Heart right ventricle (tissue), 16 donors: ENCODE measurements around the gene LGALS1. TPM values are rescaled to one million over a fixed set of nuclear protein-coding genes. Genes with fewer than 3 reads are reported as not detected.
A peak's percentile ranks its signal among the peaks of the same experiment; 100 is the strongest.
"Not testable (repeated sequence)": the region's sequence is repeated elsewhere in the genome, so short reads cannot be mapped to it uniquely, and the experiment has no call there.

Source experiments
- ATAC-seq, 8 donors: fragments of 200-7000 bp; cut with Tn5 transposase; one replicate each; pipeline ENCODE4 v1.9.1; 2020; ENCODE audit warnings: mild to moderate bottlenecking in 8 of 8, moderate library complexity in 8 of 8, moderate number of reproducible peaks in 1 of 8
- DNase-seq, 2 donors: peaks; one replicate each; pipeline ENCODE4 v3.0.0-alpha.2; 2020
- H3K27ac ChIP-seq, 10 donors: fragments of 200-600 bp; sonication (generic) in 2 of 10; one replicate each; pipeline versions ENCODE4 v1.5.0 to v1.8.0; 2020 to 2022; ENCODE audit warnings: mild to moderate bottlenecking in 3 of 10
- H3K27me3 ChIP-seq, 7 donors: fragments of 200-600 bp; one replicate each; pipeline ENCODE4 v1.8.0; 2021 to 2022; ENCODE audit warnings: mild to moderate bottlenecking in 2 of 7
- H3K36me3 ChIP-seq, 9 donors: fragments of 200-600 bp; sonication (generic) in 1 of 9; one replicate each; pipeline versions ENCODE4 v1.5.0 to v1.8.0; 2020 to 2022; ENCODE audit warnings: mild to moderate bottlenecking in 2 of 9
- H3K4me1 ChIP-seq, 9 donors: fragments of 200-600 bp; sonication (generic) in 1 of 9; one replicate each; pipeline versions ENCODE4 v1.5.0 to v1.8.0; 2020 to 2022; ENCODE audit warnings: mild to moderate bottlenecking in 4 of 9
- H3K4me3 ChIP-seq, 10 donors: fragments of 200-600 bp; sonication (generic) in 2 of 10; one replicate each; pipeline versions ENCODE4 v1.5.0 to v1.8.0; 2020 to 2022; ENCODE audit warnings: mild to moderate bottlenecking in 7 of 10, moderate library complexity in 2 of 10
- H3K9me3 ChIP-seq, 11 donors: fragments of 200-600 bp in 10 of 11; sonication (generic) in 2 of 11; one replicate each; pipeline versions ENCODE4 v1.5.0 to v1.8.0; 2013 to 2022; ENCODE audit warnings: mild to moderate bottlenecking in 2 of 11, control low read depth in 1 of 11, moderate library complexity in 1 of 11
- WGBS, 2 donors: extraction: QIAGEN DNeasy Blood & Tissue Kit; methylation state at CpG; one replicate each; pipeline ENCODE4 v1.1.7; 2013; ENCODE audit warnings: inconsistent platforms in 1 of 2; 5-methylcytosine and 5-hydroxymethylcytosine counted together
- intact Hi-C, 10 donors: fragments of 100-400 bp; cut with DNase I; formaldehyde crosslinking; loops; one replicate each; pipeline versions ENCODE4 v1.11.1 to v1.14.2; 2022
- polyA plus RNA-seq, 2 donors: library from polyadenylated mRNA; stranded (reverse); fragments of 200-250 nt; gene quantifications; one replicate each; pipeline ENCODE4 v1.2.3, GENCODE V29; 2013
- total RNA-seq, 10 donors: library from RNA; stranded (reverse); fragmentation: NEBNext Ultra II Directional in 3 of 10; extraction: Animal tissue kit (Norgen Biotek cat#: 25700) in 3 of 10; gene quantifications; one replicate each; pipeline versions ENCODE4 v1.2.1 to v1.2.4, GENCODE V29; 2021 to 2023
- TF ChIP-seq, protein P1 (sequence below), 9 donors: fragments of 200-600 bp; sonication (generic) in 2 of 9; IDR thresholded peaks; one replicate each; pipeline versions ENCODE4 v1.5.0 to v1.8.0; 2021 to 2022; ENCODE audit warnings: antibody characterized with exemption in 9 of 9, mild to moderate bottlenecking in 5 of 9, moderate library complexity in 1 of 9
- donor health status: Arrhythmogenic right ventricular cardiomyopathy.
- donor health status: ischemic (EF 13 %, LVEDD 7.1; RV severe dilation, severe dysfunction).
- donor health status: healthy with polysubstance abuse.
- donor health status: DM: no; HTN: yes; CAD: no.
- donor health status: DM: no; HTN: no; CAD: no.
- donor health status: ischemic (EF 25% LVEDD 6.9; RV normal size, moderate dysfunction).
- donor health status: ischemic (EF 25% LVEDD 5.7; RV mildly dilated, moderate dysfunction).
- donor health status: healthy.
- donor health status: DM: yes; HTN: yes; CAD: no.
- donor health status: Ischemic cardiomyopathy.
- donor health status: ischemic (EF 35%, LVEDD 5.7; RV mildly dilated, moderate dysfunction).
- donor health status: nonischemic (EF 11% LVEDD 7.7; RV severe dilation, severe dysfunction).
- donor health status: DM: yes; HTN: yes; CAD: no.
- donor health status: PGD.
- donor health status: ischemic (EF 29% LVEDD 5.4; RV normal size, mild dysfunction).
- donor health status: nonischemic (EF 23%, LVEDD 6.1; RV moderate dilation, normal function).

Gene LGALS1
- total and polyA plus RNA-seq, 12 donors, result 651 to 4,200 (median 803) TPM

DNA sequence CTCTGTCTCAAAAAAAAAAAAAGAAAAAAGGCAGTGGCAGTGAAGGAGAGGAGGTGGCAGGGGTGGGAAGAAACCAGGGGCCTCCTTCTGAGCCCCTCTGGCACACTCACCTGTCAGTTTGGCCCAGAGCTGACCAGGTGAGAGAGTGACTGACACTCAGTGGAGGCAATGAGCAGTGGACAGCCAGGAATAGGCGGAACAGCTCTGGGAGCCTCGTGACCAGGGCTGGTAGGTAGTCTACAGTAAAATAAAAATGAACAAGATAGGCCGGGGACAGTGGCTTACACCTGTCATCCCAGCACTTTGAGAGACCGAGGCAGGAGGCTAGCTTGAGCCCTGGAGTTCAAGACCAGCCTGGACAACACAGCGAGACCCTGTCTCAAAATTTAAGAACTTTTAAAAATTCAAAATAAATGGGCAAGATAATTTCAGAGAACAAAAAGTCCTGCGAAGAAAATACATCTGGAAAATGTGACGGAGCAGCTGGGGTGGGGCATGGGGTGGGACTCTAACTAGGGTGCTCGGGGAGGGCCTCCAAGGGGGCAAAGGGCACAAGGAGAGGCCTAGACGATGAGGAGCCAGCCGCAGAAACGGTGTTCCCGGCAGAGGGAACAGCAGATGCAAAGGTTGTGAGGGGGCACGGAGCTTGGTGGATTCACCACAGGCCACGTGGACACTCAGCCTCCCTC lies 20.7 kb upstream of the LGALS1 start:
- peaks cover 0 to 53% (median 0%) of the 10 kb centered on the region in 9 donors for H3K36me3 ChIP-seq
- WGBS, 2 donors, result 75 to 84% methylated on average over 14 of the region's 14 CpGs

DNA sequence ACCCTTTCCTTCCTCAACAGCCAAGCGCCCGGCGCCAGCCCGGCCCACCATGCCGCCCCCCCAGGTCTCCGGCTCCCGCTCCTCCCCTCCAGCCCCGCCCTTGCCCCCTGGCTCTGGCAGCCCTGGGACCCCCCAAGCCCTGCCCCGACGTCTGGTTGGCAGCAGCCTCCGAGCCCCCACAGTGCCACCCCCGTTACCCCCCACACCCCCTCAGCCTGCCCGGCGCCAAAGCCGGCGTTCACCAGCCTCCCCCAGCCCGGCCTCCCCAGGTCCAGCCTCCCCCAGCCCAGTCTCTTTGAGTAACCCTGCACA lies 20.2 kb upstream of the LGALS1 start:
- intact Hi-C loops, result no loop called here
- ATAC-seq, result no peak
- WGBS, 2 donors, result 74 to 86% methylated on average over 17 of the region's 17 CpGs
- H3K9me3 ChIP-seq, result no peaks in the 10 kb centered on the region
- H3K4me1 ChIP-seq, result peaks cover 8 to 35% (median 20%) of the 10 kb centered on the region in 9 donors
- H3K36me3 ChIP-seq, result peaks cover 0 to 48% (median 0%) of the 10 kb centered on the region in 9 donors
- H3K4me3 ChIP-seq, result no peak overlapping the region
- no peak for DNase-seq
- TF ChIP-seq, protein P1, sequence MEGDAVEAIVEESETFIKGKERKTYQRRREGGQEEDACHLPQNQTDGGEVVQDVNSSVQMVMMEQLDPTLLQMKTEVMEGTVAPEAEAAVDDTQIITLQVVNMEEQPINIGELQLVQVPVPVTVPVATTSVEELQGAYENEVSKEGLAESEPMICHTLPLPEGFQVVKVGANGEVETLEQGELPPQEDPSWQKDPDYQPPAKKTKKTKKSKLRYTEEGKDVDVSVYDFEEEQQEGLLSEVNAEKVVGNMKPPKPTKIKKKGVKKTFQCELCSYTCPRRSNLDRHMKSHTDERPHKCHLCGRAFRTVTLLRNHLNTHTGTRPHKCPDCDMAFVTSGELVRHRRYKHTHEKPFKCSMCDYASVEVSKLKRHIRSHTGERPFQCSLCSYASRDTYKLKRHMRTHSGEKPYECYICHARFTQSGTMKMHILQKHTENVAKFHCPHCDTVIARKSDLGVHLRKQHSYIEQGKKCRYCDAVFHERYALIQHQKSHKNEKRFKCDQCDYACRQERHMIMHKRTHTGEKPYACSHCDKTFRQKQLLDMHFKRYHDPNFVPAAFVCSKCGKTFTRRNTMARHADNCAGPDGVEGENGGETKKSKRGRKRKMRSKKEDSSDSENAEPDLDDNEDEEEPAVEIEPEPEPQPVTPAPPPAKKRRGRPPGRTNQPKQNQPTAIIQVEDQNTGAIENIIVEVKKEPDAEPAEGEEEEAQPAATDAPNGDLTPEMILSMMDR (IDR thresholded peaks at IDR 0.05), result no peak
- no peaks in the 10 kb centered on the region for H3K27me3 ChIP-seq
- H3K27ac ChIP-seq, result peak overlapping the region in 6 of 10 donors; percentile 31 to 62 (median 51)

More for the DNA sequence above, 20.7 kb upstream of the LGALS1 start:
- peak overlapping the region in 3 of 10 donors; percentile 49 to 62 (median 52) for H3K27ac ChIP-seq
- DNase-seq, result no peak
- no peak for ATAC-seq
- TF ChIP-seq, protein P1 (IDR thresholded peaks at IDR 0.05), result no peak
- peaks cover 4 to 30% (median 15%) of the 10 kb centered on the region in 9 donors for H3K4me1 ChIP-seq
- no peaks in the 10 kb centered on the region for H3K27me3 ChIP-seq
- no peaks in the 10 kb centered on the region for H3K9me3 ChIP-seq
- intact Hi-C loops, result no loop called here
- no peak overlapping the region for H3K4me3 ChIP-seq

DNA sequence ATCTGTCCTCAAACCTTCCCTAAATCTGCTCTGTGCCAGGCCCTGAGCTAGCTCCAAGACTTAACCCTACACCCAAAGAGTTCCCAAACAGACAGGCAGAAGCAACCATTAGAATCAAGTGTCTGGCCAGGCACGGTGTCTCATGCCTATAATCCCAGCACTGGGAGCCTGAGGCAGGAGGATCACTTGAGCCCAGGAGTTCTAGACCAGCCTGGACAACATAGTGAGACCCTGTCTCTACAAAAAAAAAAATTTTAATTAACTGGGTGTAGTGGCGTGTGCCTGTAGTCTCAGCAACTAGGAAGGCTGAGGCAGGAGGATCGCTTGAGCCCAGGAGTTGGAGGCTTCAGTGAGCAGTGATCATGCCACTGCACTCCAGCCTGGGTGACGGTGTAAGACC lies 18.9 kb upstream of the LGALS1 start:
- H3K27me3 ChIP-seq, intact Hi-C loops, H3K9me3 ChIP-seq, H3K4me3 ChIP-seq, ATAC-seq, DNase-seq: not testable (repeated sequence)
- H3K36me3 ChIP-seq, result peaks cover 0 to 34% (median 0%) of the 10 kb centered on the region in 9 donors
- peak overlapping the region in 5 of 10 donors; percentile 39 to 62 (median 52) for H3K27ac ChIP-seq
- 94 to 96% methylated on average over 4 of the region's 4 CpGs for WGBS, 2 donors
- H3K4me1 ChIP-seq, result peaks cover 8 to 49% (median 33%) of the 10 kb centered on the region in 9 donors

DNA sequence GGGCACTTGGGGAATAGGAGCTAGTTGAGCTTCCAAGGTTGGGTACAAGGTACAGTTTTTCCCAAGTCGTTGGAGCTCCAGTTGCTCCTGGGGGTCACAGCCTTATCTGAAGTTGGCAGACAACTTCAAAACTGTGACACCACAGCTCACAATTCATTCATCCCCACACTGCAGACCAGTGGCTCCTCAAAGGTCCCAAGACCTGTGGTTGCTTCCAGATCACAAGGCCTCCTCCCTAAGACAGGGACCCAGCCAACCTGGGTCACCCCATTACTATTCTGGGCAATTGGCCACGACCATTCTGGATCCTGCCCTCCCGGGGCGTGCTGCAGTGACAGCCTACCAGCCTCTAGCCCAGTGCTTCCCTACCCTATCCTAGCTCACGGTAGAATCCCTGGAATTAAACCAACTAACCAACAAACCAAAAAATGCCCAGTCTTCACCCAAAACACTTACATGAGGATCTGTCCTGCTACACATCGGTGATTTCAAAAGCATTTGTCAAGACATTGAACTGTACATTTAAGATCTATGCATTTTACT lies 17.8 kb upstream of the LGALS1 start:
- no peaks in the 10 kb centered on the region for H3K27me3 ChIP-seq
- 7 to 8% methylated on average over 6 of the region's 6 CpGs for WGBS, 2 donors
- peak overlapping the region; percentile 15 to 91 (median 78) for H3K27ac ChIP-seq
- TF ChIP-seq, protein P1 (IDR thresholded peaks at IDR 0.05), result no peak
- no peaks in the 10 kb centered on the region for H3K9me3 ChIP-seq
- peak overlapping the region; percentile 19 to 71 (median 54) for H3K4me3 ChIP-seq
- H3K36me3 ChIP-seq, result peaks cover 0 to 24% (median 0%) of the 10 kb centered on the region in 9 donors
- peaks cover 8 to 57% (median 44%) of the 10 kb centered on the region in 9 donors for H3K4me1 ChIP-seq
- DNase-seq (no peak), ATAC-seq (no peak)
- intact Hi-C loops, result loop anchor here in 4 of 10 donors (1.0 to 2.0 kb wide), 3 partner anchors 17 to 19 kb away; partner anchors contain the start of gene LGALS1 (in 3 of the 4)
